Measurements from ENCODE around the gene F10. TPM values are rescaled to one million over a fixed set of nuclear protein-coding genes. Genes with fewer than 3 reads are reported as not detected.

The F10 gene
- total and polyA plus RNA-seq, 2 donors (not counting 1 experiment from before 2014, with no cell fraction given) = not detected

DNA sequence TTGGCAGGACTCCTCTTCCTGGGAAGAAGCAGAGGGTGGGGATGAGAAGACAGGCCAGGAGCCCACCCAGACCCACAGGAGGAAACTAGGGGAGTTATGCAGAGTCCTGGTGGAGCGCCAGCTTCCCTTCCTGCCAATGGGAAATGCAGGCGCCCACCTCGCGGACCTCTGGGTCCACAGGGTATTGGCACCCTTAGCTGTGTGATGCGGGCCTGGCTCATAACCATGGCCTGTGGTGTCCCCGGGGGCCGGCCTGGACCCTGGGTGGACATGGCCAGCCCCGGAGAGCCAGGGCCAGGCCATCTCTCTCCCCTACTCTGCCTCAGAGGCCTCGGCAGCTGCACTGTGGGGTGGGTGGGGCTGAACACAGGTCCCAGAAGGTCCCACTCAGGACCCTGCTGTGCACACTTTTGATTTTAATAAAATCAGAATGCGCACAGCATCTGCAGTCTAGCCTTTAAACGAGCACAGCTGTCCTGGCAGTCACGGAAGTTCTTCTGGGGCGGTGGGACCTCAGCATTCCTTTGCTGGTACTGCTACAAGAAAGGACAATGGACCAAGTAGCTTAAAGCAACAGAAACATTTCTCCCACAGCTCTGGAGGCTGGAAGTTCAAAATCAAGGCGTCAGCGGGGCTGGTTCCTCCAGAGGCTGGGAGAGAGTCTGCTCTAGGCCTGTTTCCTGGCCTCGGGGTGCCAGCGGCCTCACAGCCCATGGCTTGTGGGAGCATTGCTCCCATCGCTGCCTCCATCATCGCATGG, 1.8 kb downstream of the F10 start:
- no peaks in the 10 kb centered on the region for H3K4me1 Mint-ChIP-seq
- H3K4me2 ChIP-seq (replicated peaks; ENCODE audit: low read depth, low read length, poor library complexity, severe bottlenecking) = no peak overlapping the region
- no peak for TF ChIP-seq CTCF (IDR thresholded peaks at IDR 0.05)
- 98% methylated on average over 14 of the region's 19 CpGs for WGBS (ENCODE audit: insufficient coverage)
- H3K4me3 Mint-ChIP-seq = no peak overlapping the region
- no peaks in the 10 kb centered on the region for H3K79me2 ChIP-seq (ENCODE audit: control insufficient read depth, insufficient read depth, low read length)
- no peak for DNase-seq
- H3K27me3 Mint-ChIP-seq = peaks cover 31% of the 10 kb centered on the region
- no peak overlapping the region for H3K27ac Mint-ChIP-seq
- H3K9me3 ChIP-seq (ENCODE audit: control extremely low read depth in 1 of 3, control insufficient read depth in 2 of 3, insufficient read depth in 1 of 3, low read length in 2 of 3) = peaks cover 0 to under 1% (median 0%) of the 10 kb centered on the region in 3 donors
- POLR2A ChIA-PET = no interaction called here
- H3K9ac ChIP-seq (ENCODE audit: low read length) = no peak overlapping the region
- no peak for ATAC-seq (ENCODE audit: low read depth)
- no peaks in the 10 kb centered on the region for H3K4me1 ChIP-seq (ENCODE audit: control insufficient read depth in 2 of 2, insufficient read depth in 2 of 2, low read length in 2 of 2)
- H3K36me3 ChIP-seq (replicated peaks in 1 of 2; ENCODE audit: control extremely low read depth in 1 of 2, control insufficient read depth in 1 of 2, extremely low read depth in 1 of 2, insufficient read depth in 2 of 2, low read length in 1 of 2) = no peaks in the 10 kb centered on the region
- no peaks in the 10 kb centered on the region for H4K20me1 ChIP-seq (ENCODE audit: control insufficient read depth, insufficient read depth, low read length, poor library complexity, severe bottlenecking)
- CTCF ChIA-PET = no interaction called here
- intact Hi-C loops (cut with micrococcal nuclease) = no loop called here
- H2AFZ ChIP-seq (ENCODE audit: insufficient read depth, low read depth, low read length, poor library complexity, severe bottlenecking) = no peak overlapping the region
- no peaks in the 10 kb centered on the region for H3K9me3 Mint-ChIP-seq (ENCODE audit: insufficient read depth)
- peaks cover 0 to 4% (median 3%) of the 10 kb centered on the region in 4 experiments for H3K27me3 ChIP-seq (replicated peaks in 1 of 4; ENCODE audit: control extremely low read depth in 1 of 4, control insufficient read depth in 3 of 4, insufficient read depth in 4 of 4, low read length in 3 of 4)
- no peak overlapping the region for H3K27ac ChIP-seq (ENCODE audit: low read length in 2 of 2)
- H3K4me3 ChIP-seq (ENCODE audit: control extremely low read depth in 1 of 5, extremely low read depth in 1 of 5, insufficient read depth in 1 of 5, low read depth in 2 of 5, low read length in 4 of 5) = no peak overlapping the region

DNA sequence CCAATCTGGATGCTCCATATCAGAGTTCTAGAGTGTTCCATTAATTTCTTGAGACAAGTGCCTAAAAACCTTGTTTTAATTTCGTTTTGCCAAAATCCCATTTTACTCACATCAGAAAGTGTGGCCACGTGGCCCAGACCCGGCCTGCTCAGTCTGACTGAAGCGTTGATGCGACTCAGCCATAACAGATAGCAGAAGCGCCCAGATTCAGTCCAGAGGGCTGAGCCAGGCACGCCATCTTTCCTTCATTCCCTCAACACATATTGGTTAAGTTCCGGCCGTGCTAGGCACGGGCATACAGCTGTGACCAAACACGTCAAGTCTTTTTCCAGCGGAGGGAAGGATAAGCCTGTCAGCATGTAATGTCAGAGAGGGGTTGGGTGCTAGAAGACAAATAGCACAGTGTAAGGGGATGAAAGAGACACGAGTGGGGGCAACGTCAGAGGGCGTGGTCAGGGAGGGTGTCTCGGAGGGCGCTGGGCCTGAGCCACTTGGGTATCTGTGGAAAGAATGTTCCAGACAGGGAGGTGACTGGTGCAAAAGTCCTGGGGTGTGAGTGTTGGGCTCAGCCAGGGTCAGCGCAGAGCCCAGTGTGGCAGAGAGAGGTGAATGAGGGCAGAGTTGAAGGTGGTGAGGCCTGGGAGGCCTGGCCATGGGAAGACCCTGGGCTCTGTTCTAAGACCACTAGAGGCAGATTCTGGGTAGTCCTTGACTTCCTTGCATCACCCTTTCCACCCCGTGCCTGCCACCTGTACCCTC, 3.1 kb downstream of the F10 start:
- ChIA-PET CTCF (no interaction called here), POLR2A (no interaction called here)
- Histone ChIP-seq H3K9ac (ENCODE audit: low read length) (no peak overlapping the region), H3K36me3 (replicated peaks in 1 of 2; ENCODE audit: control extremely low read depth in 1 of 2, control insufficient read depth in 1 of 2, extremely low read depth in 1 of 2, insufficient read depth in 2 of 2, low read length in 1 of 2) (no peaks in the 10 kb centered on the region), H3K27me3 (replicated peaks in 1 of 4; ENCODE audit: control extremely low read depth in 1 of 4, control insufficient read depth in 3 of 4, insufficient read depth in 4 of 4, low read length in 3 of 4) (peaks cover 0 to 17% (median 6%) of the 10 kb centered on the region in 4 experiments), H3K27ac (ENCODE audit: low read length in 2 of 2) (no peak overlapping the region), H2AFZ (ENCODE audit: insufficient read depth, low read depth, low read length, poor library complexity, severe bottlenecking) (no peak overlapping the region), H4K20me1 (ENCODE audit: control insufficient read depth, insufficient read depth, low read length, poor library complexity, severe bottlenecking) (no peaks in the 10 kb centered on the region), H3K4me3 (ENCODE audit: control extremely low read depth in 1 of 5, extremely low read depth in 1 of 5, insufficient read depth in 1 of 5, low read depth in 2 of 5, low read length in 4 of 5) (no peak overlapping the region), H3K4me1 (ENCODE audit: control insufficient read depth in 2 of 2, insufficient read depth in 2 of 2, low read length in 2 of 2) (no peaks in the 10 kb centered on the region), H3K79me2 (ENCODE audit: control insufficient read depth, insufficient read depth, low read length) (no peaks in the 10 kb centered on the region), H3K4me2 (replicated peaks; ENCODE audit: low read depth, low read length, poor library complexity, severe bottlenecking) (no peak overlapping the region), H3K9me3 (ENCODE audit: control extremely low read depth in 1 of 3, control insufficient read depth in 2 of 3, insufficient read depth in 1 of 3, low read length in 2 of 3) (peaks cover 0 to 10% (median 0%) of the 10 kb centered on the region in 3 donors)
- Mint-ChIP-seq H3K9me3 (ENCODE audit: insufficient read depth) (no peaks in the 10 kb centered on the region), H3K4me3 (no peak overlapping the region), H3K4me1 (no peaks in the 10 kb centered on the region), H3K27me3 (peaks cover 32% of the 10 kb centered on the region), H3K27ac (no peak overlapping the region)
- DNase-seq (no peak), ATAC-seq (ENCODE audit: low read depth) (no peak)
- TF ChIP-seq EZH2 (IDR thresholded peaks at IDR 0.05; ENCODE audit: borderline replicate concordance, insufficient read depth, low read depth, low read length, poor library complexity, severe bottlenecking) (no peak), CTCF (IDR thresholded peaks at IDR 0.05) (no peak)
- 92% methylated on average over 16 of the region's 19 CpGs for WGBS (ENCODE audit: insufficient coverage)
- intact Hi-C loops (cut with micrococcal nuclease) = no loop called here
